Loucy (cell line): ENCODE results near the gene AMPD3.

Experiments
- H2AFZ ChIP-seq: fragments of 200-600 bp; sonication (generic); 2 replicates; pipeline ENCODE4 v1.6.0; 2016; ENCODE audit warnings: antibody characterized with exemption, mild to moderate bottlenecking, low read length, moderate library complexity
- H3F3A ChIP-seq: fragments of 200-600 bp; 2 replicates; pipeline ENCODE4 v1.6.0; 2016; ENCODE audit warnings: antibody characterized with exemption, low read depth, mild to moderate bottlenecking
- H3K27me3 ChIP-seq: fragments of 200-600 bp; sonication (generic); 2 replicates; pipeline ENCODE4 v1.6.1; 2014; ENCODE audit warnings: low read length, mild to moderate bottlenecking; ENCODE audit not compliant: insufficient read depth, poor library complexity, severe bottlenecking
- H3K36me3 ChIP-seq: fragments of 200-600 bp; sonication (generic); 2 replicates; pipeline ENCODE4 v1.6.1; 2016; ENCODE audit warnings: low read length; ENCODE audit not compliant: insufficient read depth
- H3K4me1 ChIP-seq: fragments of 200-600 bp; sonication (generic); 2 replicates; pipeline ENCODE4 v1.5.1; 2014; ENCODE audit warnings: low read length, mild to moderate bottlenecking; ENCODE audit not compliant: insufficient read depth, poor library complexity, severe bottlenecking
- H3K4me2 ChIP-seq: fragments of 200-600 bp; sonication (generic); 2 replicates; pipeline ENCODE4 v1.6.0; 2014; ENCODE audit warnings: antibody characterized with exemption, low read length, low read depth, mild to moderate bottlenecking; ENCODE audit not compliant: poor library complexity, severe bottlenecking
- H3K4me3 ChIP-seq: fragments of 200-600 bp; sonication (generic); 2 replicates; pipeline ENCODE4 v1.5.1; 2014; ENCODE audit warnings: low read length, mild to moderate bottlenecking, mixed read lengths; ENCODE audit not compliant: poor library complexity, severe bottlenecking
- H3K79me2 ChIP-seq: fragments of 200-600 bp; sonication (generic); 2 replicates; pipeline ENCODE4 v1.6.1; 2014; ENCODE audit warnings: low read length; ENCODE audit not compliant: insufficient read depth
- H3K9ac ChIP-seq: fragments of 200-600 bp; sonication (generic); 2 replicates; pipeline ENCODE4 v1.6.0; 2014; ENCODE audit warnings: mild to moderate bottlenecking, low read depth, low read length, moderate library complexity; ENCODE audit not compliant: poor library complexity, severe bottlenecking
- H3K9me2 ChIP-seq: fragments of 200-600 bp; sonication (generic); replicated peaks from 2 replicates; pipeline ENCODE4 v1.6.1; 2016; ENCODE audit warnings: low read depth, low read length, mixed read lengths
- H3K9me3 ChIP-seq: fragments of 200-600 bp; sonication (generic); 2 replicates; pipeline ENCODE4 v1.6.1; 2014; ENCODE audit warnings: mild to moderate bottlenecking, antibody characterized with exemption, low read length, low read depth; ENCODE audit not compliant: insufficient read depth
- H4K20me1 ChIP-seq: fragments of 200-600 bp; sonication (generic); 2 replicates; pipeline ENCODE4 v1.6.0; 2014; ENCODE audit warnings: antibody characterized with exemption, low read length, mild to moderate bottlenecking; ENCODE audit not compliant: insufficient read depth, poor library complexity, severe bottlenecking
- EZH2phosphoT487 ChIP-seq: fragments of 200-600 bp; IDR thresholded peaks from 2 replicates; pipeline ENCODE4 v1.6.1; 2018; ENCODE audit warnings: antibody characterized with exemption, mild to moderate bottlenecking, moderate library complexity, borderline replicate concordance
- TF ChIP-seq, protein P1 (sequence below): fragments of 200-600 bp; sonication (generic); conservative IDR thresholded peaks from 2 replicates; pipeline ENCODE4 v1.5.1; 2014; ENCODE audit warnings: mild to moderate bottlenecking, antibody characterized with exemption, low read length

The AMPD3 gene

DNA sequence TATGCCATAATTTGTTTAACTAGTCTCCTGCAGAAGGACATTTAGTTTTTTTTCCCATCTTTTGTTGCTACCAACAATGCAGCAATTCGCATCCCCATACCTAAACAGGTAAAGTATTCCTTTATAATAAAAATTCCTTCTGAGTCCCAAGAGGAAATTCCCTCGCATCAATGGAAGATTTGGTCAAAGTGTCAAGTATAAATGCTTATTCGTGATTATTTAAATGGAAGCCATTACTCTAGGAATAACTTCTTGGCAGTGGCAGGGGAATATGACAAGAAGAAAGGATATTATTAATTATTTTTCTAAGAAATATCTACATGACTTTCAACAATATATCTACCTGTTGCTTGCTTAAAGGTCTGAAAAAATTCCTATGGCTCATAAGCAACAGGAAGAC lies 60.4 kb downstream of the AMPD3 start:
- H3K4me3 ChIP-seq = no peak overlapping the region
- no peaks in the 10 kb centered on the region for H3K27me3 ChIP-seq
- H3K9me3 ChIP-seq = no peaks in the 10 kb centered on the region
- H3K4me2 ChIP-seq = no peak overlapping the region
- H3K9ac ChIP-seq = no peak overlapping the region
- H3F3A ChIP-seq = no peaks in the 10 kb centered on the region
- no peak overlapping the region for H2AFZ ChIP-seq
- no peaks in the 10 kb centered on the region for H3K4me1 ChIP-seq
- H3K36me3 ChIP-seq = peaks cover 31% of the 10 kb centered on the region
- H3K79me2 ChIP-seq = no peaks in the 10 kb centered on the region
- H4K20me1 ChIP-seq = no peaks in the 10 kb centered on the region
- TF ChIP-seq, protein P1, sequence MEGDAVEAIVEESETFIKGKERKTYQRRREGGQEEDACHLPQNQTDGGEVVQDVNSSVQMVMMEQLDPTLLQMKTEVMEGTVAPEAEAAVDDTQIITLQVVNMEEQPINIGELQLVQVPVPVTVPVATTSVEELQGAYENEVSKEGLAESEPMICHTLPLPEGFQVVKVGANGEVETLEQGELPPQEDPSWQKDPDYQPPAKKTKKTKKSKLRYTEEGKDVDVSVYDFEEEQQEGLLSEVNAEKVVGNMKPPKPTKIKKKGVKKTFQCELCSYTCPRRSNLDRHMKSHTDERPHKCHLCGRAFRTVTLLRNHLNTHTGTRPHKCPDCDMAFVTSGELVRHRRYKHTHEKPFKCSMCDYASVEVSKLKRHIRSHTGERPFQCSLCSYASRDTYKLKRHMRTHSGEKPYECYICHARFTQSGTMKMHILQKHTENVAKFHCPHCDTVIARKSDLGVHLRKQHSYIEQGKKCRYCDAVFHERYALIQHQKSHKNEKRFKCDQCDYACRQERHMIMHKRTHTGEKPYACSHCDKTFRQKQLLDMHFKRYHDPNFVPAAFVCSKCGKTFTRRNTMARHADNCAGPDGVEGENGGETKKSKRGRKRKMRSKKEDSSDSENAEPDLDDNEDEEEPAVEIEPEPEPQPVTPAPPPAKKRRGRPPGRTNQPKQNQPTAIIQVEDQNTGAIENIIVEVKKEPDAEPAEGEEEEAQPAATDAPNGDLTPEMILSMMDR = no peak
- TF ChIP-seq EZH2phosphoT487 = no peak
- no peaks in the 10 kb centered on the region for H3K9me2 ChIP-seq

DNA sequence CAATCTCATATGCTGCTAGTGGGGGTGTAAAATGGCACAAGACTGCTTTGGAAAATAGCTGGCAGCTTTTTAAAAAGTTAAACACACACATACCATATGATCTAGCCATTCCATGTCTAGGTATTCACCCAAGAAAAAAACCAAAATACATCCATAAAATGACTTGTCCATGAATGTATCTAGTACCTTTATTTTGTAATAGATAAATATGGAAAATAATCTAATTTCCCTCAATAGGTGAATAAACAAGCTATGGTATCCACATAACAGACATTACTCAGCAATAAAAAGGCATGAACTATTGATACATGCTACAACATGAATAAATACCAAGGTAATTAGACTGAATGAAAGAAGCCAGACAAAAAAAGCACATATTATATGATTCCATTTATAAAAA lies 63.1 kb downstream of the AMPD3 start:
- H3K9me2 ChIP-seq = no peaks in the 10 kb centered on the region
- H3K4me3 ChIP-seq = no peak overlapping the region
- no peaks in the 10 kb centered on the region for H3K27me3 ChIP-seq
- no peaks in the 10 kb centered on the region for H3K79me2 ChIP-seq
- no peak overlapping the region for H3K4me2 ChIP-seq
- no peak overlapping the region for H3K9ac ChIP-seq
- H3F3A ChIP-seq = peaks cover 2% of the 10 kb centered on the region; the same call in 1 of the 2 replicates
- TF ChIP-seq, protein P1 = no peak
- no peak for TF ChIP-seq EZH2phosphoT487
- no peak overlapping the region for H2AFZ ChIP-seq
- peaks cover 9% of the 10 kb centered on the region for H3K4me1 ChIP-seq
- H3K36me3 ChIP-seq = peaks cover 28% of the 10 kb centered on the region
- H4K20me1 ChIP-seq = no peaks in the 10 kb centered on the region
- no peaks in the 10 kb centered on the region for H3K9me3 ChIP-seq

DNA sequence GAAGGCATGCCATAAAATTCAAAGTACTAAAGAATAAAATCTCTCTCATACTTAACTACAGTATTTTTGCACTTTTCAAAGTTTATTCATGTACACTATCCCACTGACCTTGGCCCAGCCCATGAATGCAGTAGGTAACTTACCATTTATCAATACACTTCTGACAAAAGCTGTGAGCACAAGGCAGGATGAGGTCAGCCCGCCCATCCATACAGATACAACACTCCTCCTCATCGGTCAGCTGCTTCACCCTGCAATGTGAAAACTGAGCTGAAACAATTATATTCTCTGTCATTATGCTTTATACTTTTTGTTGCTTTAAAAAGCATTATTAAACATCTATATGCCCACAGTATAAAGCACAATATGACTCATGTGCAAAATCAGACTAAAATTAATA lies 63.8 kb downstream of the AMPD3 start:
- Histone ChIP-seq H3K4me3 (no peak overlapping the region), H3K79me2 (no peaks in the 10 kb centered on the region), H3K36me3 (peaks cover 24% of the 10 kb centered on the region), H3K27me3 (no peaks in the 10 kb centered on the region), H3K4me1 (peaks cover 17% of the 10 kb centered on the region), H3K9me3 (no peaks in the 10 kb centered on the region), H3F3A (peaks cover 2% of the 10 kb centered on the region; the same call in 1 of the 2 replicates), H3K9me2 (no peaks in the 10 kb centered on the region), H4K20me1 (no peaks in the 10 kb centered on the region), H2AFZ (no peak overlapping the region), H3K9ac (no peak overlapping the region), H3K4me2 (no peak overlapping the region)
- TF ChIP-seq, protein P1 = no peak
- TF ChIP-seq EZH2phosphoT487 = no peak
